Measurements from ENCODE around the gene TFEB. TPM values are rescaled to one million over a fixed set of nuclear protein-coding genes. Genes with fewer than 3 reads are reported as not detected.
A peak's percentile ranks its signal among the peaks of the same experiment; 100 is the strongest.

Gene TFEB
- total and polyA plus RNA-seq, 10 of the 15 experiments (the other 5 are each of a cell fraction or from before 2014, with no cell fraction given): 0.84 to 108 (median 60.8) TPM

GRCh38 chr6:41683523-41684310 is 51.7 kb downstream of the TFEB start:
- Histone ChIP-seq H3K9me3 (replicated peaks; ENCODE audit: control insufficient read depth, insufficient read depth, low read length) (no peaks in the 10 kb centered on the region), H2AFZ (ENCODE audit: control insufficient read depth, low read depth, low read length) (no peak overlapping the region), H3K27ac (ENCODE audit: control insufficient read depth, insufficient read depth) (no peak overlapping the region), H3K4me2 (ENCODE audit: control insufficient read depth, insufficient read depth) (no peak overlapping the region), H3K36me3 (ENCODE audit: control insufficient read depth in 2 of 2, insufficient read depth in 2 of 2, low read length in 1 of 2) (peaks cover 9 to 25% of the 10 kb centered on the region in 2 experiments; a peak in 3 of 4 replicates), H4K20me1 (ENCODE audit: control insufficient read depth, insufficient read depth) (no peaks in the 10 kb centered on the region), H3K4me1 (ENCODE audit: control insufficient read depth, insufficient read depth, low read length) (no peaks in the 10 kb centered on the region), H3K9ac (ENCODE audit: control insufficient read depth, insufficient read depth, low read length) (no peak overlapping the region), H3K4me3 (no peak overlapping the region), H3K79me2 (ENCODE audit: control insufficient read depth, insufficient read depth, low read length) (no peaks in the 10 kb centered on the region), H3K27me3 (replicated peaks in 1 of 2; ENCODE audit: control insufficient read depth in 2 of 2, insufficient read depth in 2 of 2, low read length in 1 of 2) (no peaks in the 10 kb centered on the region)
- 26% methylated on average over 35 of the region's 38 CpGs for WGBS (ENCODE audit: insufficient coverage, insufficient replicate concordance, low lambda C conversion rate, missing lambda C conversion rate)
- no peak for DNase-seq (ENCODE audit: low read depth, low spot score)
- peak; percentile 81 for FAIRE-seq
- intact Hi-C loops (cut with micrococcal nuclease; ENCODE audit: unreplicated experiment) (loop anchor here (2.0 kb wide), 2 partner anchors 221 to 259 kb away; no protein-coding TSS in a partner anchor), in situ Hi-C loops (cut with MboI) (loop anchor here (10.0 kb wide), 1 partner anchor 79 kb away; no protein-coding TSS in a partner anchor)
- RAD21 ChIA-PET (ENCODE audit: unreplicated experiment): interaction anchor here (0.9 to 2.9 kb wide), 5 partner anchors 39 to 316 kb away, joined by 3 to 17 read pairs (median 4); no protein-coding TSS in a partner anchor
- ATAC-seq: peak; percentile 93
- BruUV-seq (replicated peaks): TSS peak; percentile 45
- SMC1A ChIA-PET (ENCODE audit: uncharacterized antibody, unreplicated experiment): interaction anchor here (0.6 to 1.1 kb wide), 6 partner anchors 30 to 1855 kb away, joined by 3 to 7 read pairs (median 3); no protein-coding TSS in a partner anchor
- POLR2A ChIA-PET: interaction anchor here (0.7 kb wide), 1 partner anchor 49 kb away, joined by 3 read pairs; no protein-coding TSS in a partner anchor
- CTCF ChIA-PET: interaction anchor here (0.5 to 4.2 kb wide), 28 partner anchors 9 to 380 kb away, joined by 3 to 31 read pairs (median 3); partner anchors contain the start of gene PRICKLE4
- no peak for TF ChIP-seq IRF4 (IDR thresholded peaks at IDR 0.05; ENCODE audit: low read depth, low read length)
- TF ChIP-seq YY1 (IDR thresholded peaks at IDR 0.05; ENCODE audit: low read depth, low read length): peak; percentile 73
- no peak for TF ChIP-seq ASH2L (IDR thresholded peaks at IDR 0.05; ENCODE audit: borderline replicate concordance, low read depth)
- no peak for TF ChIP-seq KAT2A (conservative IDR thresholded peaks at IDR 0.05; ENCODE audit: control insufficient read depth, low read depth, low read length)
- peak; percentile 43; the same call in 1 of the 2 replicates for TF ChIP-seq POLR2AphosphoS5 (IDR thresholded peaks at IDR 0.05; ENCODE audit: low read length)
- TF ChIP-seq SUPT20H (IDR thresholded peaks at IDR 0.05; ENCODE audit: borderline replicate concordance, control insufficient read depth, low read depth, low read length): no peak
- TF ChIP-seq SREBF1 (IDR thresholded peaks at IDR 0.05; ENCODE audit: low read length): no peak
- no peak for TF ChIP-seq MLLT1 (IDR thresholded peaks at IDR 0.05)
- no peak for TF ChIP-seq NR2C2 (IDR thresholded peaks at IDR 0.05; ENCODE audit: borderline replicate concordance, control insufficient read depth, insufficient read length, low read depth)
- no peak for TF ChIP-seq REST (IDR thresholded peaks at IDR 0.05; ENCODE audit: low read depth, low read length)
- TF ChIP-seq BMI1 (IDR thresholded peaks at IDR 0.05; ENCODE audit: borderline replicate concordance): no peak
- TF ChIP-seq SMC3 (IDR thresholded peaks at IDR 0.05; ENCODE audit: borderline replicate concordance, low read length): peak; percentile 73
- TF ChIP-seq ZBTB33 (IDR thresholded peaks at IDR 0.05): peak; percentile 71; the same call in 1 of the 2 replicates
- TF ChIP-seq POLR2A (IDR thresholded peaks at IDR 0.05; ENCODE audit: low read depth, low read length): peak; percentile 73
- TF ChIP-seq RCOR1 (conservative IDR thresholded peaks at IDR 0.05; ENCODE audit: low read depth, low read length): no peak
- TF ChIP-seq SIX5 (IDR thresholded peaks at IDR 0.05; ENCODE audit: low read depth, low read length, severe bottlenecking): no peak

Data from GM12878 (cell line).